Measurements from ENCODE around the gene CRELD2.

Gene CRELD2

DNA sequence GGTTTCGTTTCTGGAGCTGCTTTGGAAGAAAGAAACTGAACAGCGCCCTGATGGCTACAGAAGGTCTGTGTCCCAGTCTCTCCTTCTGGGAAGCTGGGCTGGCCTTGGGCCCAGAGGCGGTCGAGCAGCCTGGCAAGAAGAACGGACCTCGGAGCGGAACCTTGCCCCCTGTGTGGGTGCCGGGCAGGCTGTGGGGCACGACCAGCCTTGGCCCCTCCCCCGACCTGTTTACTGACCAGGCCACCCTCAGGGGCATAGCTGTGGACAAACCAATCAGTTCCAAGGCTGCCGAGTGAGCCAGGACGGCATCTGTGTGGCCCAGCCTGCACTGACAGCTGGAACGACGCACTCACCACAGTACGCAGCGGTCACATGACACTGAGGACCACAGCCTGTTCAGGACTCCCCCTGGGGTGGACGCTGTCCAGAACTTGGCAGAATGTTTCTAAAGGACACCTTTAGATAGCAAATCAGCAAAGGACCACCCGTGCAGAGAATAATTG is 49.3 kb downstream of the CRELD2 start:
- no peak for DNase-seq (ENCODE audit: low read depth in 2 of 2)

DNA sequence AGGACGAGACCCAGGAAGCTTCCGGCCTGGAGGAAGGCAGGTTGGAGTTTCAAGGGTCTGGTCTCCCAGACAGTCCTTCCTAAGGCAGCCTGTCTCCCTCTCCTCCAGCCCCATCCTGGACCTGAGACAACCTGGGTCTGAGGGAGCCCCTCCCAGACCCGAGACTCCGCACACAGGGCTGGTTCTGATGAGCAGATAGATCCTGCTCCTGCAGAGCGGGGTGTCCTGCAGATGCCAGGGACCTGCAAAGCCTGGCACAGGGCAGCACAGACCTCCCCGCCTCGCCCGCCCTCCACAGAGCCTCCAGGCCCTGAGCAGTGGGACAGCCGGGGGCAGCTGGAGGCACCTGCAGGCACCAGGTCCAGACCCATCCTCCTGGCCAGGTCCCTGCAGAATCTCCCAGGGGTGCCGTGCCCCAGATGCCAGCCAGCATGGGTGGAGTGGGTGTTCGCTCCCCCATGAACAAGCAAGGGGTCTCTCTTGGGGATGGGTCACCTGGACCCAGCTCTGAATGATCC is 49.9 kb downstream of the CRELD2 start:
- no peak for DNase-seq (ENCODE audit: low read depth in 2 of 2)

DNA sequence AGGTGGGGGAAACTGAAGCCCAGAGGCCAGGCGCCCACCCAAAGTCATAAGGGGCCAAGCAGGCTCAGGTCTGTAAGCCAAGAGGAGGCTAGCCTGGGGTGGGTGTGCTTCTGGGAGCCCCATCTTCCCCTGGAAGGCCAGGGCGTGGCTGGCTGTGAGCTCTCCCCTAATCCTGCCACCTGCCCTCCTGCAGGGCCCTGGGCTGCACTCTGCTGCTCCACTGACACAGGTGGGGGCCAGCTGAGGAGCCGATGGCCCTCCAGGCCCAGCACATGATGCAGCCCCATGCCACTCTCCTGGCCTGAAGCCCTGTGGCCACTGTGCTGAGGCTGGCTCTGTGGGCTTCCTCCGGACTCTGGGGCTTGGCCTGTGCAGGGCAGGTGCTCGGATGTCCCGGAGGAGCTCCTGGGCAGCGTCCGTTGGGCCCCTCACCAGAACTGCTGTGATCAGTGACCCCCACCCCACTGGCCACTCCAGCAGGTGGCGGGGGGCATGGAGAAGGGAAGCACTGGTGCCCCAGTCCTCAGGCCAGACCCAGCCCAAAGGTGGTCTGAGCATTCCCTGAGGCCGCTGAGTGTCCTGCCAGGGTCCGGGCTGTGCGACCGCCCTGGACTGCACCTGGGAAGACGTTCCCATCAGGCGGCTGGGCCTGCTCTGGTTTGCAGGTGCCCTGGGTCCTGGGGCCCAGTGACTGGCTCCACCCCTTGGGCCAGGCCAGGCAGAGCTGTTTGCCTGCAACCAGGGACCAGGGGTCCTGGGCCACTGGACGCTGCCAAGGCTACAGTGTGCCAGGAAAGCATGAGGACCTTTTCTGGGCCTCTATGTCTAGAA is 50.6 kb downstream of the CRELD2 start:
- no peak for DNase-seq (ENCODE audit: low read depth in 2 of 2)

DNA sequence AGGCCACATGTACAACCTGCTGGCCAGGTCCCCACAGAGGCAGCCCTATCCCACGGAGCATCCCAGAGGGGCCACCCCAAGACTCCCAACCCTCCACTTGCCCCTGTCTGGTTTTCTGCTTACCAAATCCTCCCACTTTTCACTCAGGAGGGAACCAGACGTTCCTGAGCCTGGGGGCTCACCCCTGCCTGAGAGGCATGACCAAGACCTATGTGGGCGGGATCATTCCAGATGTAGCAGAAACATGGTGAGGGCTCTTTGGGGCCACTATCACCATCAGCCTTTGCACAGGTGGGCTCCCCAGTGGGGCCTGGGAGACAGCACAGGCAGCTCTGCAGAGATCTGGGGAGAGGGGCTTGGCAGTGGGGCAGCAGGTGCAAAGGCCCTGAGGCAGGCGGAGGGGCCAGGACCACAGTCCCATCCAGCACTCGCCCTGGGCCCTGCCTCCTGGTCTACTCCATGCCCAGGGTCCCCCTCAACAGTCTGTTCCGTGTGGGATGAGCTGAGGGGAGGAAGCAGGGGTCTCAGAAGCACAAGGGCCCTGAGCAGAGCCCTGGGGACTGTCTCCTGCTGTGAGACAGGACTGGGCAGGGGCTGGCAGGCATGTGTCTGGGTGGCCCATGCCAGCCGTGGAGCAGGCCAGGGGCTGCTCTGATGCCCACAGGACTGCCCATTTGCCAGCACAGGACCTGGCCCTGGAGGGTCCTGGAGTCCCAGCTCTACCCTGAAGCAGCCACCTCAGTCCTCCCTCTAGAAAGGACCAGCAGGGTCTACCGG is 51.5 kb downstream of the CRELD2 start:
- no peak for DNase-seq (ENCODE audit: low read depth in 2 of 2)

DNA sequence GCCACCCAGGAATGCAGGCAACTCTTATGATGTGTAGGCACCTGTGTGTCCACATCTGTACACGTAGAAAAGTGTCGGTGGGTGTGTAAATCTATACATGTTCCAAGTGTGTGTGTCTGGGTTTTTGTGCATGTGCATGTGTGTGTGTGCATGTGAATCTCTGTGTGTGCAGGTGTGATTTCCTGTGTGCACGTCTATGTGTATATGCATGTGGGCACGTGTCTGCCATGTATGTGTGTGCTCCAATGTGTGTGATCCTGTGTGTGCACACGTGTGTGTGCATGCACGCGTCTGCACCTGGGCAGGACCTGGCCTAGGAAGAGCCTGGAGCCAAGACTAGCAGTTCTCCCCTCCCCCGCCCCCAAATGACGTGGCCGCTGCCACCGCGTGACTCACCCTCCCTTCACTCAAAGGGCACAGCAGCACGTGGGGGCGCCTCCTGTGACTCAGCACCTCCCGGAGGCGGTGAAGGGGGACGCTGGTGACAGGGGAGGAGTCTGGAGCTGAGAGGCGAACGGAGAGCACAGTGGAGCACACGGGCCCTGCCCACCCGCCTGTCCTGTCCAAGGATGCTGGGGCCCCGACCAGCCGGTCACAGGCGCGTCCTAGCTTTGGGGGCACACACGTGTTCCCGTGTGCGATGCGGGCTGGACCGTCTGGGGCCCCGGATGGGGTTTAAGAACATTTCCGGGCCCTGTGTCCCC is 52.2 kb downstream of the CRELD2 start:
- DNase-seq (ENCODE audit: low read depth in 2 of 2) = peak; percentile 97

DNA sequence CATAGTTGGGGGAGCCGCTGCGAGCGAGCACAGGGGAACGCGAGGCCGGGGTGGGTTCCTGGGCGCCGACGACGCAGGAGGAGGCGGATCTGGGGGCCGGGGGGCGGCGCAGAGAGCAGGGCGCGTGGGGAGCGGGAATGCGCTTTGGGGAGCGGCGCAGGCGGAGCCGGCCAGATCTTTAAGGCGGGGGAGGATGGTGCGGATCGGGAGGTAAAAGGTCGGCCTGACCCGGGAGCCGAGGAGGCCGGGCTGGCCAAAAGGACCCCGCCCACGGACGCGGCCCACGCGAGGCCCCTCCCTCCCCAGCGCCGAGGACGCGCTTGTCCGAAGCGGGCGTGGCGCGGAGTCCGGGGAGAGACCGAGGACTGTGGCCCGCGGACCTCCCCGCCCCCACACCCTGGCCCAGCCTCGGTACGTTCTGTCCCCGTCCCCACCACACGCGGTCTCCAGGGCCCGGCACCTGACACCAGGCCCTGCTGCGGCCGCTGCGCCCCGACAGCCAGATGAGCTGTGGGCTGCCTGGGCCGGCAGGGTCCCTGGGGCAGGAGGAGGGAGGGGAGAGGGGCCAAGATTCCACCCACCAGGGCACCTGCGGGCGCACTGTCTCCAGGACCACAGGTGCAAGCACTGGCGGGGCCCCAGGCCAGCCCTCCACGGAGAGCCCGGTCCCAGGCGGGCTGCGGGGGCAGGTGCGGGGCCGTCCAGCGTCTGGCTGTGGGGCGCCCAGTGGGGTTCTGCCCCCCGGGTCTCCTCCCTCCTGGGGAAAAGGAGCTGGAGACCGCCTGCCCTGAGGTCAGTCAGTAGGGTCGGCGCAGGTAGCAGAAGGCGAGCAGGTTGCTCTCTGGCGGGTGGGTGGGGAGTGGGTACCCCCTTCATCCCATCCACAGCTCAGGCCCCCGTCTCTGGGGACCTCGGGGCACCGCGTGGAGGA is 53.1 kb downstream of the CRELD2 start:
- DNase-seq (ENCODE audit: low read depth in 2 of 2) = peak; percentile 77 to 78

DNA sequence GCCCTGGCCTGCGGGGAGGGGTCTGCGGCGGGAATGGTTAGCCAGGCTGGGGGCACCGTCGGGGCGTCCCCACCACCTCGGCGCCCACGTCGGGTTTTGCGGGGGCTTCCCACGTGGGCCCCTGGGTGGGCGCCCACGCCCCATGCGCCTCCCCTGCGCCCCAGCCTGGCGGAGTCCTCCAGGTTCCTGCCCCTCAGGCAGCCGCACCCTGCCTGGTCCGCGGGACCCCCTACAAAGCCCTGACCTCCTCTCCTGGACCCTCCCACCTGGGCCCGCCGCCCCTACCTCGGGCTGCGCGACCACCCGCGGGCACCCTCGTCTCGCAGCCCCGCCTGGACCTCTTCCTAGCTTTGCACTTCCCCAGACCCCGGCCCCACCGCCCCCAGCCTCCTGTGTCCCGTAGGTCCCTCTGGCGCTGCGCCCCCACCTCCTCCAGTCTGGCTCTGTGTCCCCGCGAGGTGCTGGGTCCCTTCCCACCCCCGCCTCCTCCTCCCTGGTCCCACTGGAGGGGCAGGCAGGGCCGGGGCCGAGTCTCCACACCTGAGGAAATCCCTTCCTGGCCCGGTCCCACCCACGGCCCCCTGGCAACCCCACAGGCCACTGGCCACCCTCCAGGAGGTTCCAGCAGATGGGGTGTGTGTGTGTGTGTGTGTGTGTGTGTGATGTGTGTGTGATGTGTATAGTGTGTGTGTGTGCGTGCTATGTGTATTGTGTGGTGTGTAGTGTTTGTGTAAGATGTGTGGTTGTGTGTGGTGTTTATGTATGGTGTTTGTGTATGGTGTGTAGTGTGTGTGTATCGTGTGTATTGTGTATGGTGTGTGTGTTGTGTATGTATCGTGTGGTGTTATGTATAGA is 54.0 kb downstream of the CRELD2 start:
- DNase-seq (ENCODE audit: low read depth in 2 of 2) = no peak

DNA sequence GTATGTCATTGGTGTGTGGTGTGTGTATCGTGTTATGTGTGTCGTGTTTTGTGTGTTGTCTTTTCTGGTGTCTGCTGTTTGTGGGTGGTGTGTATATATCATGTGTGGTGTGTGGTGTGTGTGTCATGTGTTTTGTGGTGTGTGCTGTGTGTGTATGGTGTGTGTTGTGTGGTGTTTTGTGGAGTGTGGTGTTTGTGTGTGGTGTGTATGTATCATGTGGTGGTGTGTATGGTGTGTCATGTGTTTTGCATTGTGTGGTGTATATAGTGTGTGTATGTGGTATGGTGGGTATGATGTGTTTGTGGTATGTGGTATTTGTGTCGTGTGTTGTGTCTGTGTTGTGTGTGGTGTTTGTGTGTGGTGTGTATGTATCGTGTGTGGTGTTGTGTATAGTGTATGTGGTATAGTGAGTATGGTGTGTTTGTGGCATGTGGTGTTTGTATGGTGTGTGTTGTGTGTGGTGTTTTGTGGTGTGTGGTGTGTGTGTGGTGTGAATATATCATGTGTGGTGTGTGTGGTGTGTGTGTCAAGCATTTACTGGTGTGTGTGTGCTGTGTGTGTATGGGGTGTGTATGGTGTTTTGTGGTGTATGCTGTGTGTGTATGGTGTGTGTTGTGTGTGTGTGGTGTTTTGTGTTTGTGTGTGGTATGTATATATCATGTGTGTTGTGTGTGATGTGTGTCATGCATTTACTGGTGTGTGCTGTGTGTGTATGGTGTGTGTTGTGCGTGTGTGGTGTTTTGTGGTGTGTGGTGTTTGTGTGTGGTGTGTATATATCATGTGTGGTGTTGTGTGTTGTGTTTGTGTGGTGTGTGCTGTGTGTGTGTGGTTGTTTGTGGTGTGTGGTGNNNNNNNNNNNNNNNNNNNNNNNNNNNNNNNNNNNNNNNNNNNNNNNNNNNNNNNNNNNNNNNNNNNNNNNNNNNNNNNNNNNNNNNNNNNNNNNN is 54.9 kb downstream of the CRELD2 start:
- no peak for DNase-seq (ENCODE audit: low read depth in 2 of 2)

DNA sequence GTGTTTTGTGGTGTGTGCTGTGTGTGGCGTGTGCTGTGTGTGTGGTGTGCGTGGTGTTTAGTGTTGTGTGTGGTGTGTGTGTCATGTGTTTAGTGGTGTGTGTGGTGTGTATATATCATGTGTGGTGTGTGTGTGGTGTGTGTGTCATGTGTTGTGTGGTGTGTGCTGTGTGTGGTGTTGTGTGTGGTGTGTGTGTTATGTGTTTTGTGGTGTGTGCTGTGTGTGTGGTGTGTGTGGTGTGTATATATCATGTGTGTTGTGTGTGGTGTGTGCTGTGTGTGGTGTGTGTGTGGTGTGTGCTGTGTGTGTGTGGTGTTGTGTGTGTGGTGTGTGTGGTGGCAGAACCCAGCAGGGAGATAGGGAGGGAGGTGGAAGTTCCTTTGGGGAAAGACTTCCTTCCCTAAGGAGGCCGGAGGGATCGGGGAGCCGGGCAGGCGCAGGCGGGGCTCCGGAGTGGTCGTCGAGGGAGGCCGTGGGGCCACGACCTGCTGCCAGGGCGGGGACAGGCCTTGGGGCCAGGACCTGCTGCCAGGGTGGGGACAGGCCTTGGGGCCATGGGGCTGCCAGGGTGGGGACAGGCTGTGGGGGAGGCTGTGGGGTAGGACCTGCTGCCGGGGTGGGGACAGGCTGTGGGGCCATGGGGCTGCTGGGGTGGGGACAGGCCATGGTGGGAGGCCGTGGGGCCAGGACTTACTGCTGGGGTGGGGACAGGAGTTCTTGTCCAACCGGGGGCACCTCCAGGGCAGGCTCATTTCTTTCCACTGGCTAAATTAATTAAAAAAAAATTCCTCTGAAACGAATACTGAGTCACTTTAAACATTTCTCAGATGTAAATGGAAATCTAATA is 57.3 kb downstream of the CRELD2 start:
- peak; percentile 57 to 68 for DNase-seq (ENCODE audit: low read depth in 2 of 2)

DNA sequence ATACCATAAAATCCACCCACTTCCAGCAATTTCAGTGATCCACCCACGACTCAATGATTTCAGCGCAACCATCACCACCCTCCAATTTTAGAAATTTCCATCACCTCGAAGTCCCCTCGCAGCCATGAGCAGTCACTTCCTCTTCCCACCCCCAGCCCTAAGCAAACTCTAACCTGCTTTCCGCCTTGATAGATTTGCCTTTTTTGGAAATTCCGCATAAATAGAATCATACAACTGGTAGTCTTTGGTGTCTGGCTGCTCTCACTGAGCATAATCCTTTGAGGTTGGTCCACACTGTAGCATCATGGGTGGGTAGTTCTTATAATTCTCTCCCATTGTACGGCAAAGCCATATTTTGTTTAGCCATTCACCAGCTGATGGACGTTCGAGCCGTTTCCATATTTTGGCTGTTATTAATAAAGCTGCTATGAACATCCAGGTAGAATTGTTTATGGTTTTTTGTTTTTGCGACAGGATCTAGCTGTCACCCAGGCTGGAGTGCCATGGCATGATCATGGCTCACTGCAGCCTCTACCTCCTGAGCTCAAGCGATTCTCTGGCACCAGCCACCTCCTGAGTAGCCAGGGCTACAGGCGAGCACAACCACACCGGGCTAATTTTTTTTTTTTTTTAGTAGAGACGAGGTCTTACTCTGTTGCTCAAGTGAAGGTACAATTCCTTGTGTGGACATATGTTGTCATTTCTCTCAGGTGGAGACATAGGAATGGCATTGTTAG is 58.2 kb downstream of the CRELD2 start:
- DNase-seq (ENCODE audit: low read depth in 2 of 2) = peak; percentile 53 to 56

All from stimulated activated CD8-positive, alpha-beta memory T cell treated with anti-CD3 and anti-CD28 coated beads, Interleukin-15, amount 100 ng/mL, for 48 hours (primary cell).